ENCODE results near the gene FRG1.

DNA sequence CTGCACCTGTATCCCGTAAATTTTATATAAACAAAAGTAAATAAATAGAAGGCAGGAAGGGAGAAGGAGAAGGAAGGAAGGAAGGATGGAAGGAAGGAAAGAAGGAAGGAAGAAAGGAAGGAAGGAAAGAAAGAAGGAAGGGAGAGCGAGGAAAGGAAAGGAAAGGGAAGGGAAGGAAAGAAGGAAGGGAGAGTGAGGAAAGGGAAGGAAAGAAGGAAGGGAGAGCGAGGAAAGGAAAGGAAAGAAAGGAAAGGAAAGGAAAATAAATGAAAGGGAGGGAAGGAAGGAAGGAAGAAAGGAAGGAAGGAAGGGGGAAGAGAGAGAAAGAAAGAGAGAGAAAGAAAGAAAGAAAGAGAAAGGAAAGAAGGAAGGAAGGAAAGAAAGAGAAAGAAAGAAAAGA lies 43.0 kb upstream of the FRG1 start:
- TF ChIP-seq, protein P1, sequence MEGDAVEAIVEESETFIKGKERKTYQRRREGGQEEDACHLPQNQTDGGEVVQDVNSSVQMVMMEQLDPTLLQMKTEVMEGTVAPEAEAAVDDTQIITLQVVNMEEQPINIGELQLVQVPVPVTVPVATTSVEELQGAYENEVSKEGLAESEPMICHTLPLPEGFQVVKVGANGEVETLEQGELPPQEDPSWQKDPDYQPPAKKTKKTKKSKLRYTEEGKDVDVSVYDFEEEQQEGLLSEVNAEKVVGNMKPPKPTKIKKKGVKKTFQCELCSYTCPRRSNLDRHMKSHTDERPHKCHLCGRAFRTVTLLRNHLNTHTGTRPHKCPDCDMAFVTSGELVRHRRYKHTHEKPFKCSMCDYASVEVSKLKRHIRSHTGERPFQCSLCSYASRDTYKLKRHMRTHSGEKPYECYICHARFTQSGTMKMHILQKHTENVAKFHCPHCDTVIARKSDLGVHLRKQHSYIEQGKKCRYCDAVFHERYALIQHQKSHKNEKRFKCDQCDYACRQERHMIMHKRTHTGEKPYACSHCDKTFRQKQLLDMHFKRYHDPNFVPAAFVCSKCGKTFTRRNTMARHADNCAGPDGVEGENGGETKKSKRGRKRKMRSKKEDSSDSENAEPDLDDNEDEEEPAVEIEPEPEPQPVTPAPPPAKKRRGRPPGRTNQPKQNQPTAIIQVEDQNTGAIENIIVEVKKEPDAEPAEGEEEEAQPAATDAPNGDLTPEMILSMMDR (IDR thresholded peaks at IDR 0.05; ENCODE audit: low read depth, low read length), result no peak
- TF ChIP-seq, protein P2, sequence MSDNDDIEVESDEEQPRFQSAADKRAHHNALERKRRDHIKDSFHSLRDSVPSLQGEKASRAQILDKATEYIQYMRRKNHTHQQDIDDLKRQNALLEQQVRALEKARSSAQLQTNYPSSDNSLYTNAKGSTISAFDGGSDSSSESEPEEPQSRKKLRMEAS (IDR thresholded peaks at IDR 0.05; ENCODE audit: low read depth, low read length), result no peak
- TF ChIP-seq POLR2A (IDR thresholded peaks at IDR 0.05; ENCODE audit: extremely low read depth, insufficient read length) (no peak), MYC (IDR thresholded peaks at IDR 0.05; ENCODE audit: low read depth, low read length) (no peak)
